HG03520 (cell line): ENCODE measurements around the gene DKKL1.
A peak's percentile ranks its signal among the peaks of the same experiment; 100 is the strongest.
"Not testable (repeated sequence)": the region's sequence is repeated elsewhere in the genome, so short reads cannot be mapped to it uniquely, and the experiment has no call there.

Experiments used
- ATAC-seq: cut with Tn5 transposase; IDR thresholded peaks from one replicate; pipeline ENCODE4 v1.9.1; 2021; ENCODE audit warnings: mild to moderate bottlenecking, moderate library complexity; ENCODE audit not compliant: unreplicated experiment

DKKL1 gene

DNA sequence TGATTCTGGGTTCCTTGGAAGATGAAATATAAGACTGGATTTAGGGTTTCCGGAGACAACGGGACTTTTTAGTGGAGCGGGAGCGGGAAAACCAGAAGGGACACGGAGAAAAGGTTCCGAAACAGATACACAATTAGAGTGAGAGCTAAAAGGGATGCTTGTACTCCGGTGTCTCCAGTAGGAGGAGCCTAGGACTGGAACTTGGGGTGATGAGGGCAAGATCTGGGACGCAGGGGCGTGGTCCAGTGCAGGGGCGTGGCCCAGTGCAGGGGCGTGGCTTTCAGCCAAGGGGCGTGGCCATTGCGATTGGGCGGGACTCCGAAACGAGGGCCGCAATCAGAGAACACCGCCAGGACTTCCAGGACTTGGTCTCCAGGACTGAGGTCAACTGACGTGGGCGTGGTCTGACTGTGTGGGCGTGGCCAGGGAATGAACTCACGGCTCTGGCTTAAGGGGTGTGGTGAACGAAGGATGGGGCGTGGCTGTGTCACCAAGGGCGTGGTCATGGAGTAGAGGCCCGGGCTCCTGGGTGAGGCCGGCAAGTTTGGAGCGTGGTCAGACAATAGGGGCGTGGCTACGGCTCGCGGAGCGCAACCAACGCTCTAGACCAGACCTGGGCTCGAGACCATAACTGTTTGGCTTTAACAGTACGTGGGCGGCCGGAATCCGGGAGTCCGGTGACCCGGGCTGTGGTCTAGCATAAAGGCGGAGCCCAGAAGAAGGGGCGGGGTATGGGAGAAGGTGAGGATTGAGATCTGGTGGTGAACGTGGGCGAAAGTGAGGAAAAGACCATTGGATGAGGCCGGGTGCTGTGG is at the start of gene DKKL1:
TSS of gene DKKL1 (plus strand) at position 610 of the 815 bp plus-strand sequence. CDS start at position 732, 122 bp downstream.
- ATAC-seq: no peak

DNA sequence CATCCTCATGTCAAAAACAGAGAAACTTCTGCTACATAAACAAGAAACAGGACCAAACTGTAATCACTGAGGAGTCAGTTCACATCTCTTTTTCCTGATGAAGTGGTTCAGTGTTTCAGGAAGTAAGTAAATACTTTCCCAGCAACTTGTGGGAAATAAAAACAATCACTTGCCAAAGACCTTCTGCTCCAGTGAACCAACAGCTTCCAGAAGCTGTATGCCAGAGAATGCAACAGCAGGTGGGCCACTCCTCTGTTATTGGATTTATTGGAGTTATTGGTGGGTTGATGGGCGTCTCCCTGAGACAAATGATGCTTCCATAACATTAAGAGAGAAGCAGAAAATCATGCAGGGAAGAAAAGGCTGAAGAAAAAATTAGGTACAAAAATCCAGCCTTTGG is 48.6 kb upstream of the DKKL1 start:
- ATAC-seq: no peak

DNA sequence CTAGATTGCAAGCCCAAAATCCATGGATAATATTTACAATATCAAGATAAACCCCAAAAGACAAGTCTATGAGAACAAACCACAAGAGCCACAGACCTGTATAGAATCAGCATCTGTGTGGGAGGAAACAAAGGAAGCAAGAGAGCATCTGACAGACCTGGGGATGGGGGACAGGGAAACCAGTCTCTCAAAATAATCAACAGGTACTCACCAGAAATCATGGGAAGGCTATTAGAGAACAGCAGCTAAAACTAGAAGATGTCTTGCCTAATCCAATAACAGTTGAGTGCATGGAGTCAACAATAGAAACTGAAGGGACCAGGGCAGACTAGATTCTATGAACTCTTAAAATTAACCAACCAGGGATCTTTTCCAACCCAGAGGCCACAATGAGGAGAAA is 47.4 kb upstream of the DKKL1 start:
- ATAC-seq: no peak

DNA sequence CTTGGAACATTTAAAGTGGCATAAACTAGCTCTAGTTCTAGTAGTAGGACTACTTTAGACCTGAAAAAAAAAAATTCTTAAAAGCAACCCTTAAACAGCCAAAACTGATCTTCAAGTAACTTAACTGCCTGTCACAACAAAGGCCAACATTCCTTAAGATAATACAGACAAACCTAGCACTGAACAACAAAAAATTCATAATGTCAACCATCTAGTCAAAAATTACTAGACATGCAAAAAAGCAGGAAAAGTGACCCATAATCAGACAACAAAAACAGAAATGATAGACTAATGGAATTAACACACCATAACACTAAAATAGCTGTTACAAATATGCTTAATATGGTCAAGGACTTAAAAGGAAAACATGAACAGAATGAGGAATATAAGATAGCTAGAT is 45.4 kb upstream of the DKKL1 start:
- ATAC-seq: no peak

DNA sequence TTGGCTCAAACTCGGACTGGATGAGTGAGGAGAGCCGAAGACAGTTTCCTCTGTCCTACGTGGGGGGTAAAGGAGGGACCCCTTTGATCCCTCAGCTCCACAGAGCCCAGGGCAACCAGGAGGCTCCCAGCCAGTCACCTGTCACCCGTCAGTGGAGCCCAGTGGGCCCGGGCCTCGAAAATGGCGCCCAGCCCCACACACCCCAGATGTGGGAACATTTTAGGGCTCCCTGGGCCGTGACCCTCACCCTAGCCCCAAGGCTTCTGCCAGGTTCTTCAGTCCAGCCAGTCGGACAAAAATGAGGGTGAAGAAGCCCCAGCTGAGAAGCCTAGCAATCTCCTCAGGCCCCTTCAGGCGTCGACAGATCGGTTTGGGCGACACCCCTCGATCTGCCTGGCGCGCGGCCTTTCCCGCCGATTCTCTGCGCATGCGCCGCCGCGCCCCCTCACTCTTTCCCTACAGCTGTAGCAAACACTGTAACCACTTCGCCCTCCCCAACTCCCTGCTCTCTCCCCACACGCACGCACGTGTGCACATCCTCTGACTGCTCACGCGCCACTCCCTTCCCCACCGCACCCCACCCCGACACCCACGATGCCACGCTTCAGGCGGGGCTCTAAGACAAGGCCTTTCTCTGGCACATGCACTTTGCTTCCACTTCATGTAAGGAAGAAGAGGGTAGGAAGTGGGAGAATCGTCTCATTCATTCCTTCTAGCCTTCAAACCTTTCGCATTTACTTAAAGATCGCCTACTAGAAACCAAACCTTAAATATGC is 38.7 kb upstream of the DKKL1 start, which contains the start of gene SLC6A16:
TSS of gene SLC6A16 (minus strand) at position 391 of the 776 bp plus-strand sequence. CDS start 13,844 bp downstream, outside the sequence.
- no peak for ATAC-seq

DNA sequence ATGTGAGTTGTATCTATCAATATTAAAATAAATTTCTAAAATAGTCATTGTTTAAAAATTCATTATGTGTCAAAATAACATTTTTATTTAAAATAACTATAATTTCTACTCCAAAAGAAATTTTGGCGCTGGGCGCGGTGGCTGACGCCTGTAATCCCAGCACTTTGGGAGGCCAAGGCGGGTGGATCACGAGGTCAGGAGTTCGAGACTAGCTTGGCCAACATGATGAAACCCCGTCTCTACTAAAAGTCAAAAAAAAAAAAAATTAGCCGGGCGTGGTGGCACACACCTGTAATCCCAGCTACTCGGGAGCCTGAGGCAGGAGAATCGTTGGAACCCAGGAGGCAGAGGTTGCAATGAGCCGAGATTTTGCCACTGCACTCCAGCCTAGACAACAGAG is 37.9 kb upstream of the DKKL1 start:
- not testable (repeated sequence) for ATAC-seq

DNA sequence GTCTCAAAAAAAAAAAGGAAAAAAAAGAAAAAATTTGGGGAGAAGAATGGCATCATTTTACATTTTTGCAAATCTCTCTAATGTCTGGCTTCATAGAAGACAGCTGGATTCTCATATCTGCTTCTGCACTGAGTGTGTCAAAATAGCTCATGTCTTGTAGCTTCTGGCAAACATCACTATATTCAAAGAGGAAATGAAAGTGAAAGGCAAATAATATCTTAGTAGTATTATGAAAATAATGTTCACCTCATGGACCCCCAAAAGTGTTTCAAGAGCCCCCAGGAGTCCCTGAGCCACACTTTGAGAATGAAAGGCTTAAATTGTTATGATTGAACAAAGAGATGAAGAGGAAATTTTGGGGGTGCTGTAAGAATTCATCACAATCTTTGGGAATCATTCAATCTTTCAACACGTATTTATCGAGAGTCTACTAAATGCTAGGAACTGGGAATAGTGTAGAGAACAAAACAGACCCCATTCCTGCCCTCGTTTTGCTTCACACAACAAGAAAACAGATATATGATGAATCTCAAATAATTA is 37.4 kb upstream of the DKKL1 start:
- ATAC-seq: no peak

DNA sequence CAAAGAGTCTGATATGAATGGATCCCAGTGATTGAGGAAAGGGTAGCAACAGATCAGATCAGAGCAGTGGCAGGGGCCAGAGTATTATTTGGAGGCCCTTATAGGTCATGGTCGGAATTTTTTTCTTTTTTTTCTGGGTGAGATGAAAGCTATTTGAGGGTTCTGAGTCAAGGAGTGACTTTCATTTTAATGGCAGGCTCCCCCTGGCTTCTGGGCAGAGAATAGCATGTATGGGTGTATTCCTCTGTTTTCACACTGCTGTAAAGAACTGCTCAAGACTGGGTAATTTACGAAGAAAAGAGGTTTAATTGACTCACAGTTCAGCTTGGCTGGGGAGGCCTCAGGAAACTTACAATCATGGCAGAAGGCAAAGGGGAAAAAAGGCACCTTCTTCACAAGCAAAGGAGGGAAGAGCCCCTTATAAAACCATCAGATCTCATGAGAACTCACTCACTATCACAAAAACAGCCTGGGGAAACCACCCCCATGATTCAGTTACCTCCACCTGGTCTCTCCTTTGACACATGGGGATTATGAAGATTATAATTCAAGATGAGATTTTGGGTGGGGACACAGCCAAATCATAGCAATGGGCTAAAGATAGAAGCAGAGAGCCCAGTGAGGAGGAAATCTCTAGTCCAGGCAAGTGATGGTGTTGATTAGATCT is 35.7 kb upstream of the DKKL1 start:
- no peak for ATAC-seq

DNA sequence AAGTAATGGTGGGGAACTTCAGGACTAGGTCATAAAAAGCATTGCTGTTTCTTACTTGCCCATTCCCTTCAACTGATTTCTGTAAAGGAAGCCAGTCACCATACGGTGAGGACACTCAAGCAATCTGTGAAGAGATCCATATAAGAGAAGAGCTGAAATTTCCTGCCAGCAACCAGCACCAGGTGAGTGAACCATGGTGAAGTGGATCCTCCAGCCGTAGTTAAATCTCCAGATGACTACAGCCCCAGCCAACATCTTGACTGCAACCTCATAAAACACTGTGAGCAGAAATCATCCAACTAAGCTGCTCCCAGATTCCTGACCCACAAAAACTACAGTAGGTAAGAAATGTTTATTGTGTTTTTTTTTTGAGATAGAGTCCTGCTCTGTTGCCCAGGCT is 34.9 kb upstream of the DKKL1 start:
- ATAC-seq: no peak

DNA sequence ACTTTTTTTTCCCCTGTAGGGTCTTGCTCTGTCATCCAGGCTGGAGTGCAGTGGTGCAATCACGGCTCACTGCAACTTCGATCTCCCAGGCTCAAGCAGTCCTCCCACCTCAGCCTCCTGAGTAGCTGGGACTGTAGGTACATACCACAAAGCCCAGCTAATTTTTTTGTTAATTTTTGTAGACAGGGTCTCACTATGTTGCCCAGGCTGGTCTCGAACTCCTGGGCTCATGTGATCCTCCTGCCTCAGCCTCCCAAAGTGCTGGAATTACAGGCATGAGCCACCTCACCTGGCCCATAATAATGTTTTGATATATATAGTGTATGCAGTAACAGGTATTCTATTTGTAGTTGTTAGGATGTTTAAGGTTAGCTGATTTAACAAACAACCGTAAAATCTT is 32.5 kb upstream of the DKKL1 start:
- not testable (repeated sequence) for ATAC-seq

DNA sequence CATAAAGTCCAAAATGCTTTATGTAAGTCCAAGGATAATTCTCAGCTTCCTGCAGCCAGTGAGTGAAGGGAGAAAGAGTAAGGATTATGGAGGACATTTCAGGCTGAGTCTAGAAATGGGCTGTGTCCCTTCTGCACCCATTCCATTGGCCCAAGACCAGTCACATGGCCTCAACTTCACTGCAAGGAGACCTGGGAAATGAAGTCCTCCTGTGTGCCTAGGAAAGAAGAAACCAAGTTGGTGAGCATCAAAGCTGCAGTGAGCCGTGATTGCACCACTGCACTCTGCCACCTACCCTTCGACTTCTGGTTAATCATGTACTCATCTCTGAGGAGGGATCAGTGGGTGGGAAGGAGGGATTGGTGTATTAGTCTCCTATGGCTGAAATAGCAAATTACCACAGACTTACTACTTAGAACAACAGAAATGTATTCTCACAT is 32.0 kb upstream of the DKKL1 start:
- ATAC-seq: peak; percentile 39

DNA sequence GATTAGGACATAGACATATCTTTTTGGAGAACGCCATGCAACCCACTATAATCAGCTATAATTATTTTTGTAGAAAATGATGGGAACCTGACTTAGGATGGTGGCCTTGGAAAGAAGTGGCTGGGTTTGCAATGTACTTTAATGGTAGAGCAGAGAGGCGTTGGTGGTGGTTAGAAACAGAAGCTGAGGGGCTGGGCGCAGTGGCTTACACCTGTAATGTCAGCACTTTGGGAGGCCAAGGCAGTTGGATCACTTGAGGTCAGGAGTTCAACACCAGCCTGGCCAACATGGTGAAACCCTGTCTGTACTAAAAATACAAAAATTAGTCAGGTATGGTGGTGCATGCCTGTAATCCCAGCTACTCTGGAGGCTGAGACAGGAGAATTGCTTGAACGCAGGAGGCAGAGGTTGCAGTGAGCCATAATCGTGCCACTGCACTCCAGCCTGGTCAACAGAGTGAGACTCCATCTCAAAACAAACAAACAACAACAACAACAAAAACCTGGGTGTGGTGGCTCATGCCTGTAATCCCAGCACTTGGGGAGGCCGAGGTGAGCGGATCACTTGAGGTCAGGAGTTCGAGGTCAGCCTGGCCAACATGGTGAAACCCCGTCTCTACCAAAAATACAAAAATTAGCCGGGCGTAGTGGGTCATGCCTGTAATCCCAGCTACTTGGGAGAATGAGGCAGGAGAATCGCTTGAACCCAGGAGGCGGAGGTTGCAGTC is 30.8 kb upstream of the DKKL1 start:
- ATAC-seq: not testable (repeated sequence)

DNA sequence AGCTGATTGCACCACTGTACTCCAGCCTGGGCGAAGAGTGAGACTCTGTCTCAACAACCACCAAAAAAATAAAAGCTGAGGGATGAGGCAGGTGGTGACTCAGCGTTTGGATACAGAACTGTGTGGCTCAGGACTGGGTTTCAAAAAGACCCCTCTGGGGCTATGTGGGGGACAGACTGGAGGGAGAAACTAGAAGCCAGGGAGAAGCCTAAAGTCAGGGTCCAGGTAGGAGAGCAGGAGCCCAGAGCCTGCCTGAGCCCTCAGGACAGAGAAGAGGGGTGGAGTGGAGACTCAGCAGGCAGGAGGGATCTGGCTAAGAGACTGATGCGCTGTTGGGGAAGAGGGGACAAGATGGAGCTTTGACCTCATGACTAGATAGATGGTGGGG is 30.3 kb upstream of the DKKL1 start:
- ATAC-seq: no peak

DNA sequence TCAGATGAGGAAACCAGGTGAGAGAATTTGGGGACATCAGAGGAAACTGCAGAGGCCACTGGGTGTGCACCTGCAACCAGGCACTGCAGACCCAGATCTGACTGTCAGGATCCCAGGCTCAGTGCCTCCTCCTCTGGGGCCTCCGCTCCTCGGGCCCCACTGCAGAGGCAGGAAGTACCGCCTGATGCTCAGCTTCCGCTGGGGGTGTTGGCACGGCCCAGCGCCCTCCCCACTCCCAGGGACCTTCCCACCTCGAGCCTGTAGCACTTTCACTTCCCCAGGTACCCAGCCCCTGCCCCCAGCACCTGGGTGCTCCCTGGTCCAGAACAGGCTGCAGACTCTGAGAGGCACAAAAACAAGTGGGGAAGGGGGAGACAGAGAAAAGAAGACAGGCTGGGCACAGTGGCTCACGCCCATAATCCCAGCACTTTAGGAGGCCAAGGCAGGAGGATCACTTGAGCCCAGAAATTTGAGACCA is 29.8 kb upstream of the DKKL1 start:
- no peak for ATAC-seq

DNA sequence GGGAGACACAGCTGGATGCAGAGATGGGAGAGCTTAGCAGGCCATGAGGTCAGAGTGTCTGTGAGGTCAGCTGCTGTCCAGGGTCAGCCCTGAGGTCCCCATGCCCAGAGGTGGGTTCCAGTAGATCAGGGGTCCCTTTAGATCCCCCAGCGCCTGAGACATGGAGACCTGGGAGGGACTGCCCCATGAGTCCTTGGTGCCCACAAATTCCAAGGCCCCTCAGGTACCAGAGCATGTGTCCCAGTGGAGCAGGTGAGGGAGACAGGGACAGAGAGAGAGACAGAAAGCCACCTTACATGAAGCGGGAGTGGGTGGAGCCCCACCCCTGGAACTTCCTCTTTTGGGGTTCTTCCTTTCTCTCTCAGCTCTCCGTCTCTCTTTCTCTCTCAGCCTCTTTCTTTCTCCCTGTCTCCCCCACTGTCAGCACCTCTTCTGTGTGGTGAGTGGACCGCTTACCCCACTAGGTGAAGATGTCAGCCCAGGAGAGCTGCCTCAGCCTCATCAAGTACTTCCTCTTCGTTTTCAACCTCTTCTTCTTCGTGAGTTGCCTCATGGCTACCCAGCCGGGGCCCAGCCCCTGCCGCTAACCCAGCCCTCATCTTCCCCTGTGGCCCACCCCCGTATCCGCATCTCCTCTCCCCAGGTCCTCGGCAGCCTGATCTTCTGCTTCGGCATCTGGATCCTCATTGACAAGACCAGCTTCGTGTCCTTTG is 28.4 kb upstream of the DKKL1 start, which contains the start of gene CD37:
TSS of gene CD37 (plus strand) at position 336 of the 713 bp plus-strand sequence. CDS start at position 471, 135 bp downstream.
- no peak for ATAC-seq

DNA sequence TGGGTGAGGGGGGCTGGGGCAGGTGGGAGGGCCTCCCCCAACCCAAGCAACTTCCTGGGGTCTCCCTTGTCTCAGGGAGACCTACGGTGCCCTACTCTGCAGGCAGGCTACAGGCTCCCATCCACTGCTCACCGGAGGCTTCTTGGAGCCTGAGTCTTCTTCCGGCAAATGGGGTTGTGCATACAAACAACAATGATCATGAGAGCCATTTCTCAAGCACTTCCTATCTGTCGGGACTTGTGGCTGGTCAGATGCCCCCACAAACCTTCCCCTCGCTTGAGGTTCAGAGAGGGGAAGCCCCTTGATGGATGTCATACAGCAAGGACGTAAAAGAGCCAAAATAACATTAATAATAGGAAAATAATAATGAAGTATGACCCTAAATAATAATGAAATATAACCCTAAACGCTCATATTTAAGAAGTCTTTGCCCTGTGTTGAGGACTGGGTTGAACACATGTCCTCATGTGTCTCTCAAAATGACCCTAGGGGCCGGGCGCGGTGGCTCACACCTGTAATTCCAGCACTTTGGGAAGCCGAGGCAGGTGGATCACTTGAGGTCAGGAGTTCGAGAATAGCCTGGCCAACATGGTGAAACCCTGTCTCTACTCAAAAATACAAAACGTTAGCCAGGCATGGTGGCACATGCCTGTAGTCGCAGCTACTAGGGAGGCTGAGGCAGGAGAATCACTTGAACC is 27.7 kb upstream of the DKKL1 start:
- no peak for ATAC-seq

DNA sequence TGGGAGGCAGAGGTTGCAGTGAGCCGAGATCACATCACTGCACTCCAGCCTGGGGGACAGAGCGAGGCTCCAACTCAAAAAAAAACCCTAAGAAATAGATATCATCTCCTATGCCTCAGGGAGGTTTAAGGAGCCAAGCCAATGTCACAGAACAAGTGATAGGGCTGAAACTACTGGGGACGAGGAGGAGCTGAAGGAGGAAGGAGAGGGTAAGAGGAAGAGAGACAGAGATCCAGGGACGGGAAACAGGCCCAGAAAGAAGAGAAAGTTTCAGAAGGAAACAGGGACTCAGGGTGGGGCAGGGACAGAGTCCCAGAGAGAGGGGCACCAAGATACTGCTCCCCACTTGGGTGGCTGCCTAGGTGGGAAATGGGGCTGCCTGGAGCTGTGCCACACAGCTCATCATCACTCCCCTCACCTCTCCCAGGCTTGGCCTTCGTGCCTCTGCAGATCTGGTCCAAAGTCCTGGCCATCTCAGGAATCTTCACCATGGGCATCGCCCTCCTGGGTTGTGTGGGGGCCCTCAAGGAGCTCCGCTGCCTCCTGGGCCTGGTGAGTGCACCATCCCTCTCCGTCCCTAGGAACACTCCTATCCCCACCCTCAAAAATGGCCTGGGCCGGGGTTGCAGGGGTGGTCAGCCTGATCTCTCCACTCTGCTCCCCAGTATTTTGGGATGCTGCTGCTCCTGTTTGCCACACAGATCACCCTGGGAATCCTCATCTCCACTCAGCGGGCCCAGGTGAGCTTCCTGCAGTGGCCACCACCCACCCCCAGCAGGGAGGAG is 27.0 kb upstream of the DKKL1 start:
- ATAC-seq: no peak
